Small intestine (tissue), 7 donors: Measurements from ENCODE around the gene OPCML. TPM values are rescaled to one million over a fixed set of nuclear protein-coding genes. Genes with fewer than 3 reads are reported as not detected.

ENCODE experiments used
- DNase-seq, 2 donors: peaks; one replicate each; pipeline versions ENCODE4 v3.0.0 to v3.0.0-alpha.2; 2013
- FAIRE-seq: peaks from 2 replicates; lab custom pipeline; 2012; peaks lifted over from hg19 to GRCh38; lab: Jason Lieb, UNC
- H3K27ac ChIP-seq, 3 donors: one replicate each; pipeline ENCODE4 v1.5.1; 2013; ENCODE audit warnings: low read length in 2 of 3, mild to moderate bottlenecking in 2 of 3, control low read depth in 1 of 3, inconsistent platforms in 1 of 3, low read depth in 1 of 3, moderate library complexity in 1 of 3
- H3K27me3 ChIP-seq, 3 donors: one replicate each; pipeline ENCODE4 v1.6.1; 2013; ENCODE audit warnings: low read length in 3 of 3, inconsistent platforms in 1 of 3; ENCODE audit not compliant: control insufficient read depth in 3 of 3, insufficient read depth in 3 of 3
- H3K36me3 ChIP-seq, 3 donors: one replicate each; pipeline ENCODE4 v1.6.1; 2013; ENCODE audit warnings: low read length in 3 of 3, inconsistent platforms in 1 of 3, low read depth in 1 of 3, mild to moderate bottlenecking in 1 of 3, moderate library complexity in 1 of 3; ENCODE audit not compliant: control insufficient read depth in 3 of 3, insufficient read depth in 2 of 3
- H3K4me1 ChIP-seq, 3 donors: one replicate each; pipeline ENCODE4 v1.6.1; 2013; ENCODE audit warnings: low read length in 2 of 3, inconsistent platforms in 1 of 3, low read depth in 1 of 3, mild to moderate bottlenecking in 1 of 3, moderate library complexity in 1 of 3; ENCODE audit not compliant: control insufficient read depth in 3 of 3, insufficient read depth in 2 of 3
- H3K4me3 ChIP-seq, 3 donors: one replicate each; pipeline ENCODE4 v1.5.1; 2013; ENCODE audit warnings: low read length in 3 of 3, control low read depth in 1 of 3, inconsistent platforms in 1 of 3, low read depth in 1 of 3, mild to moderate bottlenecking in 1 of 3, moderate library complexity in 1 of 3
- H3K9me3 ChIP-seq, 2 donors: one replicate each; pipeline ENCODE4 v1.6.1; 2013; ENCODE audit warnings: low read depth in 1 of 2, low read length in 1 of 2; ENCODE audit not compliant: control insufficient read depth in 2 of 2, insufficient read depth in 1 of 2
- WGBS, 3 donors: extraction: QIAGEN DNeasy Blood & Tissue Kit; methylation state at CpG; one replicate each; pipeline ENCODE4 v1.1.7; 2013; 5-methylcytosine and 5-hydroxymethylcytosine counted together
- polyA plus RNA-seq, 4 donors: library from polyadenylated mRNA; stranded (reverse) in 3 of 4; unstranded in 1 of 4; fragments of 200-250 nt in 3 of 4; fragments of 120-200 nt in 1 of 4; gene quantifications; one replicate each; pipeline versions ENCODE4 v1.2.1 to v1.2.3, GENCODE V29; 2013
- donor health status: healthy with polysubstance abuse.
- donor health status: control.
- donor health status: control.
- donor health status: Bipolar disorder and iron deficiency.
- donor health status: healthy.

OPCML gene
- polyA plus RNA-seq, 4 donors = 0.16 to 2.0 TPM; not detected in 2

DNA sequence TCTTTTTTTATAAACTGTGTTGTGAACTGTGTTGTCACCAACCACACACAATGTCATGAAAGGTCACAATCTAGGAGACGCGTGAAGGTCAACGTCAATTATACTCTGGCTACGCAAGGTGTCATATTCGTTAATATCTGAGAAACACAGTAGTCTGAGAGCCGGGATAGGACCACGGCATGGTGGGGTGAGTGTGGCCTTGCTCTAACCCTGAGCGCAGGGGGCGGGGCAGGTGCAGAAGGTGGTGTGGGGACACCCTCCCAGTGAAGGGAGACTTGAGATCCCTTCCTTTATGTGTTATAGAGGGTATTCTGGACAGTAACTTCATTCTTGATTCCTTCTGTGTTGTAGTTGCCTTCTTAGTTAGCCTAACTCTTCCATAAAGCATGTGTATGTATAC lies 883.0 kb downstream of the OPCML start:
- WGBS, 3 donors = 89 to 94% (median 91%) methylated on average over 9 of the region's 9 CpGs
- Histone ChIP-seq H3K4me3 (no peak overlapping the region), H3K9me3 (no peaks in the 10 kb centered on the region), H3K27me3 (no peaks in the 10 kb centered on the region), H3K36me3 (no peaks in the 10 kb centered on the region), H3K27ac (no peak overlapping the region), H3K4me1 (no peaks in the 10 kb centered on the region)
- FAIRE-seq (no peak), DNase-seq (no peak)

DNA sequence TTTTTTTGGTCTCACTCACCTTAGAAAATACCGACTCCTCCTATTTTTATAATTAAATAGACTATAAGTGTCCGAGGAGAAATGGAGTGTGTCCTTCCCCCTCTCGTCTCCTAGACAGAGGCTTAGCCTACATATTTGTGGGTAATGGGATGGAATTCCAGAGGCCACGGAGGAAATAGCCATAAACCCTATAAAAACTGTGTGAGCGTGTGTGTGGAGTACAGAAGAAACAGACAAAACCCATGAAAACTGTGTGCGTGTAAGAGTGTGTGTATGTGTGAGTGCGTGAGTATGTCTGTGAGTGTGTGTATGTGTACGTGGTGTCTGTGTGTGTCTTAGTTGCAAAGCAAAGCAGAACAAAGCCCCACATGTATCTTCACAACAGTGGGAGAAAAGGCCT lies 883.5 kb downstream of the OPCML start:
- no peaks in the 10 kb centered on the region for H3K9me3 ChIP-seq
- no peak overlapping the region for H3K27ac ChIP-seq
- 89 to 92% (median 89%) methylated on average over 8 of the region's 8 CpGs for WGBS, 3 donors
- no peak for FAIRE-seq
- DNase-seq = no peak
- H3K36me3 ChIP-seq = no peaks in the 10 kb centered on the region
- H3K4me1 ChIP-seq = no peaks in the 10 kb centered on the region
- H3K27me3 ChIP-seq = no peaks in the 10 kb centered on the region
- H3K4me3 ChIP-seq = no peak overlapping the region

DNA sequence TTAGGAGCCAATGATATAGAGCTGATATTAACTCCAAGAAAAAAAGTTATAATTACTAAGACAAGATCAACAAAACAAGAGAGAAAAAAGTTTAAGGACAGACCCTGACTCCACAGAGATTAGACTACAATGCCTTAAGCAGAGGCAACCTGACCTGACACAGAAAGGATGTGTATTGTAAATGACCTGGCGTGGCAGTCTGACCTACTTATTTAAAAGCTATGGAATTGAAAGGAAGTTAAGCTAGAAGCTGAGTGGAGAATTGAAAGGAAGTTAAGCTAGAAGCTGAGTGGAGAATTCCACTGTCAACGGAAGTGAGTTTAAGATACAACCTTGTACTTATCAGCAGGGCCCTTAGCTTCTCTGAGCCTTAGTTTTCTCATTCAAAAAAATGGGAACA lies 885.4 kb downstream of the OPCML start:
- Histone ChIP-seq H3K4me1 (no peaks in the 10 kb centered on the region), H3K36me3 (no peaks in the 10 kb centered on the region), H3K27ac (no peak overlapping the region), H3K4me3 (no peak overlapping the region), H3K9me3 (no peaks in the 10 kb centered on the region), H3K27me3 (no peaks in the 10 kb centered on the region)
- DNase-seq (no peak), FAIRE-seq (no peak)
- 66 to 77% (median 69%) methylated on average over 2 of the region's 2 CpGs for WGBS, 3 donors

DNA sequence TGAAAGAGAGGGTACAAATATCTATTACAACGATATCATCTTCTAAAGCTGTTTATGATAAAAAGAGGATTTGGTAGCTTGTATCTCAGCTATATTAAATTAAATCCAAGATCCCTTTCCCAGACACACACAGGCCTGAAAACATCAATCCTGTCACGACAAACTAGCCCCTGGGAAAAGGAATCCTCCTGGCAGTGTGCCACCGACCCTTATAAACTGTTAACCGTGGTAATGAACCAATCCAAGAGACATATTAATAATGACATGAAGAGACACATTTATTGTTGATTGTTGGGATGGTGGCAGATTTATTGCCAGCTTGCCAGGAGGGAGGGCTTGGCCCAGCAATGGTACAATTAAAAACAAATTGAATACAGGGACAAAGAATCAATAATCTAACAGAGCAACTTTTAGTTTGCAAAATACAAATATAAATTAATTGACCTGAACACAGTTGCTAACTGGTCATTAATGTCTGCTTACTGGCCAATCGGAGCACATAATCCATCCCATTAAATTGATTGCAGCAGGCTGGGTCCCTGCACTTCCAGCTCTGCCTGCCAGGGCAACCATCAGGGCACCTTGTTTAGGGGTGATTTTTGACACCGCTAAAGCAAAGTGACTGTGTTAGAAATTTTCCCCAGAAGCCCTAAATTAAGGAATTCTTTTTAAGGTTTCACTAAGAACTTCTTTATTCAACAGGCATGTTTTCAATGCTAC lies 887.6 kb downstream of the OPCML start:
- no peak for DNase-seq
- no peak overlapping the region for H3K27ac ChIP-seq
- FAIRE-seq = no peak
- H3K27me3 ChIP-seq = no peaks in the 10 kb centered on the region
- no peak overlapping the region for H3K4me3 ChIP-seq
- no peaks in the 10 kb centered on the region for H3K9me3 ChIP-seq
- 55 to 68% (median 67%) methylated on average over 6 of the region's 6 CpGs for WGBS, 3 donors
- no peaks in the 10 kb centered on the region for H3K4me1 ChIP-seq
- H3K36me3 ChIP-seq = no peaks in the 10 kb centered on the region

DNA sequence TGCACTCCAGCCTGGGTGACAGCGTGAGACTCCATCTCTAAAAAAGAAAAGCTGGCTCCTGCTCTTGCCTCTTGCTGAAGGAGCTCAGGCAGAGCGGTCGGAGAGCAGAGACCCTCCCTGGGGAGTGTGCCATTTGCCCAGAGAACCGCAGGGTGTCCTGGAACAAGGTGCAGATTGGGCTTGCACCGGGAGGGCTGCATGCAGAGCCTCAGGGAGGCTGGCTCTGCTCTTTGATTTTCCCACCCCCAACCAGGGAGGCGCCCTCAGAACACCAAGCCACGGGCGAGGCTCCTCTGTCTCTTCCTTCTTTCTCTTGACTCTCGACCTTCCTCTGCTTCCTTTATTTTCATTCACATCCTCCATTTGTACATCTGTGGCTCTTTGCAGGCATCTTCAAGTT lies 889.1 kb downstream of the OPCML start:
- Histone ChIP-seq H3K27ac (no peak overlapping the region), H3K36me3 (no peaks in the 10 kb centered on the region), H3K4me1 (no peaks in the 10 kb centered on the region), H3K4me3 (no peak overlapping the region), H3K27me3 (no peaks in the 10 kb centered on the region), H3K9me3 (no peaks in the 10 kb centered on the region)
- DNase-seq (no peak), FAIRE-seq (no peak)
- WGBS, 3 donors = 47 to 60% (median 51%) methylated on average over 9 of the region's 9 CpGs

DNA sequence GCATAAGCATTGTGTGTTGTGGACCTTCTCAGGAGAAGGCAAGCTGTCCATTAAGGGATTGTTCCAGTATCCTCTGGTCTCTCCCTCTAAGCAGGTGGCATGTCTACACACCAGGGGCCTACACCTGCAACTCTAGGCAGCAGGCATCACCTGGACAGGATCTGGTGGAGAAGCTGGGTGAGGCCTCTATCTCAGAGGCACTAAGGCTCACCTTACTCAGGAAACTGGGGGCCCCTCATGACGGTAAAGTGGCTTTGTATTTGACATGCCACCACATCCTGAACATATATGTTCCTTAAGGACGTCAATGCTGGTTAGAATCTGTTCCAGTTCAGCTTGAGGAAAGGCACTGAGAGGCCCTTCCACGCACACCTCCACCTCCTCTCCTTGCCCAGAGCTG lies 891.3 kb downstream of the OPCML start:
- Histone ChIP-seq H3K9me3 (no peaks in the 10 kb centered on the region), H3K4me1 (no peaks in the 10 kb centered on the region), H3K27me3 (no peaks in the 10 kb centered on the region), H3K27ac (no peak overlapping the region), H3K36me3 (no peaks in the 10 kb centered on the region), H3K4me3 (no peak overlapping the region)
- 42 to 68% (median 50%) methylated on average over 3 of the region's 3 CpGs for WGBS, 3 donors
- DNase-seq (peak in 1 of 2 donors; percentile 27), FAIRE-seq (no peak)

DNA sequence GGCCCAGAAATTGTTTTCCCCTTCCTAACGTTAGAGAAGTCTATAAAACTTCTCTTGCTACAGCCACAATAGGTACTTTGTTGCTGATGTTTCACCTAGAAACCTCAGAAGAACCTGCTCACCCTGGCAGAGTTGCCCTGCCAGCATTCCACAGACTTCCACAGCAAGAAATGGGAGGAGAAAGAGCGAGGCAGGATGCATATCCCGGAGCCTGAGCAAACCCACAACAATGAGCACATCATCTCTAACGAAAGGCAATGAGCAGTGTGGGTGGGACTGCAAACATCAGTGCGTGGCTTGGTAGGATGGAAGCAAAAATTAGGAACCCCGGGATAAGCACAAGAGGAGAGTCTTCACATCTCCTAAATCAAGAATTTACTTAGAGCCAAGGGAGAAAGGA lies 892.3 kb downstream of the OPCML start:
- no peaks in the 10 kb centered on the region for H3K27me3 ChIP-seq
- no peak overlapping the region for H3K27ac ChIP-seq
- DNase-seq (no peak), FAIRE-seq (no peak)
- WGBS, 3 donors = 42 to 70% (median 58%) methylated on average over 6 of the region's 6 CpGs
- H3K36me3 ChIP-seq = no peaks in the 10 kb centered on the region
- H3K4me3 ChIP-seq = no peak overlapping the region
- H3K9me3 ChIP-seq = no peaks in the 10 kb centered on the region
- H3K4me1 ChIP-seq = no peaks in the 10 kb centered on the region

DNA sequence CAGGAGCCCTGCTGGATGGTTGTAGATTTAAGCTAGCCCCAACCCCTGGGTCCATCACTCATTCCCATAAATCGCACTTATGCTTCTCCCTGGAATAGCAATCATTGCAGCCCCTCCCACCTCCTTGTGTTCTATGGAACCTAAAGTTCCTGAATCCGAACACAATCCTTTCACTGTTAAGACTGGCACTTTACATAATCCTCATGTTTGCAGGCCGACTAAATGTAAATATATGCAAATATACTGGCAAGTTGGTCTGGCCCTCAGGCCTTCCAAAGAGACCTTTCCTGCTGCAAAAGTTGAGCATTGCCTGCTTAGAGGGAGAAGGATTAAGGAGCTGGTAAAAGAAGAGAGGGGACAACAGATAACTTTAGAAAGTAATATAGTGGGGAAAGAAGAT lies 892.9 kb downstream of the OPCML start:
- 63 to 64% (median 63%) methylated on average over 3 of the region's 3 CpGs for WGBS, 3 donors
- DNase-seq (no peak), FAIRE-seq (no peak)
- no peak overlapping the region for H3K4me3 ChIP-seq
- H3K4me1 ChIP-seq = no peaks in the 10 kb centered on the region
- no peak overlapping the region for H3K27ac ChIP-seq
- H3K27me3 ChIP-seq = no peaks in the 10 kb centered on the region
- H3K36me3 ChIP-seq = no peaks in the 10 kb centered on the region
- no peaks in the 10 kb centered on the region for H3K9me3 ChIP-seq

DNA sequence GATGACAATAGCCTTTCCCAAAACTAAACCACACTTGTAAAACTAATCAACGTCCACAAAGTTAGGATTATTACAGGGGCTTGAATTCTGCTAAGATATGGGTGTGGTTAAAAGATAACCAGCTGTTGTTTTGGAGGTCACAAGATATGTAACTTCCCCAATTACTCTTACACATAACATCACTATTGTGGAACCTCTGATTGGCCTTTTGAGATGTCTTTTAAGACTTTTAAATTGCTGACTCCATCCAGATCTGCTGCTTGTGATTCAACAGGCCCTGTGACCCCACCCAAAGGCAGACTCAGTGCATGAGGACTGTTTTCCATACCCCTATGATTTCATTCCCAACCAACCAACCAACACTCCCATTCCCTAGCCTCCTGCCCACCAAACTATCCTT lies 893.9 kb downstream of the OPCML start:
- H3K4me1 ChIP-seq = no peaks in the 10 kb centered on the region
- DNase-seq = no peak
- H3K9me3 ChIP-seq = no peaks in the 10 kb centered on the region
- no peaks in the 10 kb centered on the region for H3K27me3 ChIP-seq
- no peak for FAIRE-seq
- WGBS, 3 donors = 12 to 34% (median 21%) methylated on average over 1 of the region's 1 CpG
- H3K36me3 ChIP-seq = no peaks in the 10 kb centered on the region
- no peak overlapping the region for H3K4me3 ChIP-seq
- no peak overlapping the region for H3K27ac ChIP-seq
